ENCODE measurements around the gene LMF2.

DNA sequence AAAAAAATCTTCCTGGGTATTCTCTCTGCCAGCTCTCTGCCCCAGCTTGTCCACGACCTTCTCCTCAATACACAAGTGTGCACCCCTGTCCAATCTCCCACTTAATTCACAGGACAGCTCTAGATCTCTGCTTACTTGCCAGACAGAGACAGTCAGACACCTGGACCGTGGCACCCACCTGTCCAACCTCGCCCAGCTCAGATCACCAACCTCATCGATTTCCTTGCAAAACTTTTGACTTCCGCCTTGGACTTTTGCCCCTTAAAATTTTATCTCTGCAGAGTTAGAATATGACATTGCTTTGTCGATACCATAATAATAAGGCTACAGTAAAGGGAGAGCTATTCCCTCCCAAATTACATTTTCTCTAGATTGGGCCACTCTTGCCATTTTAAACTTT is 10.4 kb downstream of the LMF2 start:
- TF ChIP-seq, protein P1, sequence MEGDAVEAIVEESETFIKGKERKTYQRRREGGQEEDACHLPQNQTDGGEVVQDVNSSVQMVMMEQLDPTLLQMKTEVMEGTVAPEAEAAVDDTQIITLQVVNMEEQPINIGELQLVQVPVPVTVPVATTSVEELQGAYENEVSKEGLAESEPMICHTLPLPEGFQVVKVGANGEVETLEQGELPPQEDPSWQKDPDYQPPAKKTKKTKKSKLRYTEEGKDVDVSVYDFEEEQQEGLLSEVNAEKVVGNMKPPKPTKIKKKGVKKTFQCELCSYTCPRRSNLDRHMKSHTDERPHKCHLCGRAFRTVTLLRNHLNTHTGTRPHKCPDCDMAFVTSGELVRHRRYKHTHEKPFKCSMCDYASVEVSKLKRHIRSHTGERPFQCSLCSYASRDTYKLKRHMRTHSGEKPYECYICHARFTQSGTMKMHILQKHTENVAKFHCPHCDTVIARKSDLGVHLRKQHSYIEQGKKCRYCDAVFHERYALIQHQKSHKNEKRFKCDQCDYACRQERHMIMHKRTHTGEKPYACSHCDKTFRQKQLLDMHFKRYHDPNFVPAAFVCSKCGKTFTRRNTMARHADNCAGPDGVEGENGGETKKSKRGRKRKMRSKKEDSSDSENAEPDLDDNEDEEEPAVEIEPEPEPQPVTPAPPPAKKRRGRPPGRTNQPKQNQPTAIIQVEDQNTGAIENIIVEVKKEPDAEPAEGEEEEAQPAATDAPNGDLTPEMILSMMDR (IDR thresholded peaks at IDR 0.05): no peak
- no peak for TF ChIP-seq POLR2A (IDR thresholded peaks at IDR 0.05)

All from uterus (tissue), 2 donors.